ENCODE measurements around the gene OR11A1.

OR11A1 gene

GRCh38 chr6:29456971-29457370, at the start of gene OR11A1, which contains the start of gene OR2H1:
OR11A1 (minus strand) TSS chr6:29457071; CDS start chr6:29427641, 29,430 bp downstream.
OR2H1 (plus strand) TSS chr6:29457155; CDS start chr6:29461770, 4,615 bp downstream.
- no peaks in the 10 kb centered on the region for H3K36me3 Mint-ChIP-seq (ENCODE audit: low read depth)
- H3K27me3 Mint-ChIP-seq = peaks cover 23% of the 10 kb centered on the region
- no peaks in the 10 kb centered on the region for H3K4me1 Mint-ChIP-seq (ENCODE audit: low read depth)
- H3K4me3 Mint-ChIP-seq = no peak within 1 kb of the TSS
- H3K9me3 Mint-ChIP-seq = no peaks in the 10 kb centered on the region
- no peak within 1 kb of the TSS for H3K27ac Mint-ChIP-seq

GRCh38 chr6:29506446-29507067, 49.7 kb upstream of the OR11A1 start:
- H3K27ac Mint-ChIP-seq = no peak overlapping the region
- no peak overlapping the region for H3K4me3 Mint-ChIP-seq
- H3K4me1 Mint-ChIP-seq (ENCODE audit: low read depth) = no peaks in the 10 kb centered on the region
- H3K27me3 Mint-ChIP-seq = peaks cover 8% of the 10 kb centered on the region
- H3K9me3 Mint-ChIP-seq = no peaks in the 10 kb centered on the region
- H3K36me3 Mint-ChIP-seq (ENCODE audit: low read depth) = no peaks in the 10 kb centered on the region

- H3K4me3 Mint-ChIP-seq = no peak overlapping the region
- no peak overlapping the region for H3K27ac Mint-ChIP-seq
- no peaks in the 10 kb centered on the region for H3K36me3 Mint-ChIP-seq (ENCODE audit: low read depth)
- H3K27me3 Mint-ChIP-seq = peaks cover 11% of the 10 kb centered on the region
- no peaks in the 10 kb centered on the region for H3K9me3 Mint-ChIP-seq
- no peaks in the 10 kb centered on the region for H3K4me1 Mint-ChIP-seq (ENCODE audit: low read depth)
Observed at GRCh38 chr6:29505808-29506207, 48.9 kb upstream of the OR11A1 start.

GRCh38 chr6:29504961-29505360, 48.1 kb upstream of the OR11A1 start:
- Mint-ChIP-seq H3K27me3 (peaks cover 15% of the 10 kb centered on the region), H3K27ac (no peak overlapping the region), H3K9me3 (no peaks in the 10 kb centered on the region), H3K4me3 (no peak overlapping the region), H3K4me1 (ENCODE audit: low read depth) (no peaks in the 10 kb centered on the region), H3K36me3 (ENCODE audit: low read depth) (no peaks in the 10 kb centered on the region)

- Mint-ChIP-seq H3K27me3 (peaks cover 27% of the 10 kb centered on the region), H3K9me3 (no peaks in the 10 kb centered on the region), H3K27ac (no peak overlapping the region), H3K4me3 (no peak overlapping the region), H3K4me1 (ENCODE audit: low read depth) (no peaks in the 10 kb centered on the region), H3K36me3 (ENCODE audit: low read depth) (no peaks in the 10 kb centered on the region)
Observed at GRCh38 chr6:29502597-29502996, 45.7 kb upstream of the OR11A1 start.

- H3K27me3 Mint-ChIP-seq = peaks cover 27% of the 10 kb centered on the region
- H3K27ac Mint-ChIP-seq = no peak overlapping the region
- no peaks in the 10 kb centered on the region for H3K4me1 Mint-ChIP-seq (ENCODE audit: low read depth)
Observed at GRCh38 chr6:29502181-29502580, 45.3 kb upstream of the OR11A1 start.

GRCh38 chr6:29501106-29501505, 44.2 kb upstream of the OR11A1 start:
- Mint-ChIP-seq H3K36me3 (ENCODE audit: low read depth) (no peaks in the 10 kb centered on the region), H3K27ac (no peak overlapping the region), H3K9me3 (no peaks in the 10 kb centered on the region), H3K27me3 (peaks cover 34% of the 10 kb centered on the region), H3K4me3 (no peak overlapping the region), H3K4me1 (ENCODE audit: low read depth) (no peaks in the 10 kb centered on the region)

More at GRCh38 chr6:29502181-29502580, 45.3 kb upstream of the OR11A1 start:
- no peaks in the 10 kb centered on the region for H3K9me3 Mint-ChIP-seq
- H3K4me3 Mint-ChIP-seq = no peak overlapping the region
- no peaks in the 10 kb centered on the region for H3K36me3 Mint-ChIP-seq (ENCODE audit: low read depth)

GRCh38 chr6:29500594-29500993, 43.7 kb upstream of the OR11A1 start:
- Mint-ChIP-seq H3K27me3 (peaks cover 35% of the 10 kb centered on the region), H3K4me1 (ENCODE audit: low read depth) (no peaks in the 10 kb centered on the region), H3K9me3 (no peaks in the 10 kb centered on the region), H3K36me3 (ENCODE audit: low read depth) (no peaks in the 10 kb centered on the region), H3K27ac (no peak overlapping the region), H3K4me3 (no peak overlapping the region)

- H3K9me3 Mint-ChIP-seq = no peaks in the 10 kb centered on the region
- H3K27me3 Mint-ChIP-seq = peaks cover 38% of the 10 kb centered on the region
- H3K4me3 Mint-ChIP-seq = no peak overlapping the region
- no peak overlapping the region for H3K27ac Mint-ChIP-seq
- no peaks in the 10 kb centered on the region for H3K36me3 Mint-ChIP-seq (ENCODE audit: low read depth)
- no peaks in the 10 kb centered on the region for H3K4me1 Mint-ChIP-seq (ENCODE audit: low read depth)
Observed at GRCh38 chr6:29499704-29500103, 42.8 kb upstream of the OR11A1 start.

- Mint-ChIP-seq H3K4me1 (ENCODE audit: low read depth) (no peaks in the 10 kb centered on the region), H3K27ac (no peak overlapping the region), H3K36me3 (ENCODE audit: low read depth) (no peaks in the 10 kb centered on the region), H3K27me3 (peaks cover 30% of the 10 kb centered on the region), H3K9me3 (no peaks in the 10 kb centered on the region), H3K4me3 (no peak overlapping the region)
Observed at GRCh38 chr6:29496961-29497360, 40.1 kb upstream of the OR11A1 start.

GRCh38 chr6:29495571-29495970, 38.7 kb upstream of the OR11A1 start:
- Mint-ChIP-seq H3K9me3 (no peaks in the 10 kb centered on the region), H3K36me3 (ENCODE audit: low read depth) (no peaks in the 10 kb centered on the region), H3K4me3 (no peak overlapping the region), H3K4me1 (ENCODE audit: low read depth) (no peaks in the 10 kb centered on the region), H3K27me3 (peaks cover 26% of the 10 kb centered on the region), H3K27ac (no peak overlapping the region)

GRCh38 chr6:29494131-29494530, 37.3 kb upstream of the OR11A1 start:
- Mint-ChIP-seq H3K4me3 (no peak overlapping the region), H3K9me3 (no peaks in the 10 kb centered on the region), H3K27ac (no peak overlapping the region), H3K4me1 (ENCODE audit: low read depth) (no peaks in the 10 kb centered on the region), H3K36me3 (ENCODE audit: low read depth) (no peaks in the 10 kb centered on the region), H3K27me3 (peaks cover 24% of the 10 kb centered on the region)

- Mint-ChIP-seq H3K27me3 (peaks cover 15% of the 10 kb centered on the region), H3K4me1 (ENCODE audit: low read depth) (no peaks in the 10 kb centered on the region)
Observed at GRCh38 chr6:29493261-29493660, 36.4 kb upstream of the OR11A1 start.

GRCh38 chr6:29491574-29491973, 34.7 kb upstream of the OR11A1 start:
- Mint-ChIP-seq H3K4me3 (no peak overlapping the region), H3K9me3 (no peaks in the 10 kb centered on the region), H3K27me3 (peaks cover 15% of the 10 kb centered on the region), H3K4me1 (ENCODE audit: low read depth) (no peaks in the 10 kb centered on the region), H3K27ac (no peak overlapping the region), H3K36me3 (ENCODE audit: low read depth) (no peaks in the 10 kb centered on the region)

More at GRCh38 chr6:29493261-29493660, 36.4 kb upstream of the OR11A1 start:
- Mint-ChIP-seq H3K4me3 (no peak overlapping the region), H3K27ac (no peak overlapping the region), H3K36me3 (ENCODE audit: low read depth) (no peaks in the 10 kb centered on the region), H3K9me3 (no peaks in the 10 kb centered on the region)

GRCh38 chr6:29490552-29490951, 33.7 kb upstream of the OR11A1 start:
- peaks cover 19% of the 10 kb centered on the region for H3K27me3 Mint-ChIP-seq
- H3K9me3 Mint-ChIP-seq = no peaks in the 10 kb centered on the region
- H3K36me3 Mint-ChIP-seq (ENCODE audit: low read depth) = no peaks in the 10 kb centered on the region
- H3K4me3 Mint-ChIP-seq = no peak overlapping the region
- H3K4me1 Mint-ChIP-seq (ENCODE audit: low read depth) = no peaks in the 10 kb centered on the region
- H3K27ac Mint-ChIP-seq = no peak overlapping the region

GRCh38 chr6:29490055-29490454, 33.2 kb upstream of the OR11A1 start:
- Mint-ChIP-seq H3K36me3 (ENCODE audit: low read depth) (no peaks in the 10 kb centered on the region), H3K4me3 (no peak overlapping the region), H3K27ac (no peak overlapping the region), H3K27me3 (peaks cover 19% of the 10 kb centered on the region), H3K4me1 (ENCODE audit: low read depth) (no peaks in the 10 kb centered on the region), H3K9me3 (no peaks in the 10 kb centered on the region)
